ENCODE results near the gene LIMK1.

Gene LIMK1

GRCh38 chr7:74083928-74084721 lies 521 bp downstream of the LIMK1 start:
- Histone ChIP-seq H3K27ac (ENCODE audit: low read depth, low read length) (no peak overlapping the region), H3K27me3 (ENCODE audit: control insufficient read depth in 1 of 2, insufficient read depth in 2 of 2, low read length in 2 of 2) (no peaks in the 10 kb centered on the region), H3K4me3 (ENCODE audit: low read depth in 1 of 2, low read length in 2 of 2) (peak overlapping the region; percentile 60 to 61), H3K4me1 (ENCODE audit: control insufficient read depth in 1 of 2, insufficient read depth in 2 of 2, low read length in 2 of 2) (peaks cover 14 to 19% of the 10 kb centered on the region in 2 donors), H3K9ac (ENCODE audit: low read depth in 1 of 2, low read length in 2 of 2) (peak overlapping the region; percentile 36 to 54), H3K9me3 (ENCODE audit: control insufficient read depth in 1 of 2, low read length in 2 of 2) (no peaks in the 10 kb centered on the region), H3K36me3 (ENCODE audit: control insufficient read depth in 1 of 2, insufficient read depth in 2 of 2, low read length in 2 of 2) (peaks cover 0 to 4% of the 10 kb centered on the region in 2 donors)

GRCh38 chr7:74084722-74085578 lies 1.3 kb downstream of the LIMK1 start:
- peaks cover 14 to 19% of the 10 kb centered on the region in 2 donors for H3K4me1 ChIP-seq (ENCODE audit: control insufficient read depth in 1 of 2, insufficient read depth in 2 of 2, low read length in 2 of 2)
- H3K27ac ChIP-seq (ENCODE audit: low read depth, low read length), result no peak overlapping the region
- H3K9ac ChIP-seq (ENCODE audit: low read depth in 1 of 2, low read length in 2 of 2), result peak overlapping the region; percentile 36 to 54
- H3K9me3 ChIP-seq (ENCODE audit: control insufficient read depth in 1 of 2, low read length in 2 of 2), result no peaks in the 10 kb centered on the region
- peak overlapping the region; percentile 60 to 61 for H3K4me3 ChIP-seq (ENCODE audit: low read depth in 1 of 2, low read length in 2 of 2)
- H3K36me3 ChIP-seq (ENCODE audit: control insufficient read depth in 1 of 2, insufficient read depth in 2 of 2, low read length in 2 of 2), result peaks cover 0 to 4% of the 10 kb centered on the region in 2 donors
- H3K27me3 ChIP-seq (ENCODE audit: control insufficient read depth in 1 of 2, insufficient read depth in 2 of 2, low read length in 2 of 2), result no peaks in the 10 kb centered on the region

- peaks cover 11 to 28% of the 10 kb centered on the region in 2 donors for H3K4me1 ChIP-seq (ENCODE audit: control insufficient read depth in 1 of 2, insufficient read depth in 2 of 2, low read length in 2 of 2)
- no peak overlapping the region for H3K4me3 ChIP-seq (ENCODE audit: low read depth in 1 of 2, low read length in 2 of 2)
- H3K9me3 ChIP-seq (ENCODE audit: control insufficient read depth in 1 of 2, low read length in 2 of 2), result no peaks in the 10 kb centered on the region
- no peak overlapping the region for H3K9ac ChIP-seq (ENCODE audit: low read depth in 1 of 2, low read length in 2 of 2)
- no peak overlapping the region for H3K27ac ChIP-seq (ENCODE audit: low read depth, low read length)
- H3K36me3 ChIP-seq (ENCODE audit: control insufficient read depth in 1 of 2, insufficient read depth in 2 of 2, low read length in 2 of 2), result peaks cover 0 to 4% of the 10 kb centered on the region in 2 donors
- no peaks in the 10 kb centered on the region for H3K27me3 ChIP-seq (ENCODE audit: control insufficient read depth in 1 of 2, insufficient read depth in 2 of 2, low read length in 2 of 2)
Measured at GRCh38 chr7:74087791-74088453, 4.3 kb downstream of the LIMK1 start.

GRCh38 chr7:74092321-74092963 lies 8.8 kb downstream of the LIMK1 start:
- Histone ChIP-seq H3K4me3 (ENCODE audit: low read depth in 1 of 2, low read length in 2 of 2) (peak overlapping the region; percentile 17 to 68), H3K9me3 (ENCODE audit: control insufficient read depth in 1 of 2, low read length in 2 of 2) (no peaks in the 10 kb centered on the region), H3K27me3 (ENCODE audit: control insufficient read depth in 1 of 2, insufficient read depth in 2 of 2, low read length in 2 of 2) (no peaks in the 10 kb centered on the region), H3K9ac (ENCODE audit: low read depth in 1 of 2, low read length in 2 of 2) (peak overlapping the region in 1 of 2 donors; percentile 4), H3K27ac (ENCODE audit: low read depth, low read length) (no peak overlapping the region), H3K4me1 (ENCODE audit: control insufficient read depth in 1 of 2, insufficient read depth in 2 of 2, low read length in 2 of 2) (peaks cover 12 to 31% of the 10 kb centered on the region in 2 donors), H3K36me3 (ENCODE audit: control insufficient read depth in 1 of 2, insufficient read depth in 2 of 2, low read length in 2 of 2) (peaks cover 0 to 5% of the 10 kb centered on the region in 2 donors)

GRCh38 chr7:74092964-74093471 lies 9.4 kb downstream of the LIMK1 start:
- Histone ChIP-seq H3K9ac (ENCODE audit: low read depth in 1 of 2, low read length in 2 of 2) (peak overlapping the region in 1 of 2 donors; percentile 4), H3K9me3 (ENCODE audit: control insufficient read depth in 1 of 2, low read length in 2 of 2) (no peaks in the 10 kb centered on the region), H3K4me1 (ENCODE audit: control insufficient read depth in 1 of 2, insufficient read depth in 2 of 2, low read length in 2 of 2) (peaks cover 12 to 31% of the 10 kb centered on the region in 2 donors), H3K36me3 (ENCODE audit: control insufficient read depth in 1 of 2, insufficient read depth in 2 of 2, low read length in 2 of 2) (peaks cover 0 to 5% of the 10 kb centered on the region in 2 donors), H3K27ac (ENCODE audit: low read depth, low read length) (no peak overlapping the region), H3K4me3 (ENCODE audit: low read depth in 1 of 2, low read length in 2 of 2) (peak overlapping the region; percentile 35 to 68), H3K27me3 (ENCODE audit: control insufficient read depth in 1 of 2, insufficient read depth in 2 of 2, low read length in 2 of 2) (no peaks in the 10 kb centered on the region)

GRCh38 chr7:74093671-74094223 lies 10.1 kb downstream of the LIMK1 start:
- Histone ChIP-seq H3K4me1 (ENCODE audit: control insufficient read depth in 1 of 2, insufficient read depth in 2 of 2, low read length in 2 of 2) (peaks cover 12 to 31% of the 10 kb centered on the region in 2 donors), H3K9me3 (ENCODE audit: control insufficient read depth in 1 of 2, low read length in 2 of 2) (no peaks in the 10 kb centered on the region), H3K9ac (ENCODE audit: low read depth in 1 of 2, low read length in 2 of 2) (peak overlapping the region; percentile 22 to 57), H3K36me3 (ENCODE audit: control insufficient read depth in 1 of 2, insufficient read depth in 2 of 2, low read length in 2 of 2) (peaks cover 0 to 5% of the 10 kb centered on the region in 2 donors), H3K27ac (ENCODE audit: low read depth, low read length) (peak overlapping the region; percentile 70), H3K4me3 (ENCODE audit: low read depth in 1 of 2, low read length in 2 of 2) (peak overlapping the region; percentile 55 to 68), H3K27me3 (ENCODE audit: control insufficient read depth in 1 of 2, insufficient read depth in 2 of 2, low read length in 2 of 2) (no peaks in the 10 kb centered on the region)

GRCh38 chr7:74094224-74095101 lies 10.9 kb downstream of the LIMK1 start:
- Histone ChIP-seq H3K4me1 (ENCODE audit: control insufficient read depth in 1 of 2, insufficient read depth in 2 of 2, low read length in 2 of 2) (peaks cover 12 to 31% of the 10 kb centered on the region in 2 donors), H3K27ac (ENCODE audit: low read depth, low read length) (peak overlapping the region; percentile 70), H3K9ac (ENCODE audit: low read depth in 1 of 2, low read length in 2 of 2) (peak overlapping the region; percentile 22 to 57)

GRCh38 chr7:74095135-74095534 lies 11.5 kb downstream of the LIMK1 start:
- Histone ChIP-seq H3K4me3 (ENCODE audit: low read depth in 1 of 2, low read length in 2 of 2) (peak overlapping the region; percentile 55 to 68), H3K9ac (ENCODE audit: low read depth in 1 of 2, low read length in 2 of 2) (peak overlapping the region in 1 of 2 donors; percentile 22), H3K27ac (ENCODE audit: low read depth, low read length) (no peak overlapping the region), H3K27me3 (ENCODE audit: control insufficient read depth in 1 of 2, insufficient read depth in 2 of 2, low read length in 2 of 2) (no peaks in the 10 kb centered on the region), H3K4me1 (ENCODE audit: control insufficient read depth in 1 of 2, insufficient read depth in 2 of 2, low read length in 2 of 2) (peaks cover 12 to 31% of the 10 kb centered on the region in 2 donors), H3K36me3 (ENCODE audit: control insufficient read depth in 1 of 2, insufficient read depth in 2 of 2, low read length in 2 of 2) (peaks cover 0 to 8% of the 10 kb centered on the region in 2 donors), H3K9me3 (ENCODE audit: control insufficient read depth in 1 of 2, low read length in 2 of 2) (no peaks in the 10 kb centered on the region)

More at GRCh38 chr7:74094224-74095101, 10.9 kb downstream of the LIMK1 start:
- Histone ChIP-seq H3K36me3 (ENCODE audit: control insufficient read depth in 1 of 2, insufficient read depth in 2 of 2, low read length in 2 of 2) (peaks cover 0 to 8% of the 10 kb centered on the region in 2 donors), H3K9me3 (ENCODE audit: control insufficient read depth in 1 of 2, low read length in 2 of 2) (no peaks in the 10 kb centered on the region), H3K27me3 (ENCODE audit: control insufficient read depth in 1 of 2, insufficient read depth in 2 of 2, low read length in 2 of 2) (no peaks in the 10 kb centered on the region), H3K4me3 (ENCODE audit: low read depth in 1 of 2, low read length in 2 of 2) (peak overlapping the region; percentile 55 to 68)
